ENCODE measurements around the gene RPS28.
"Not testable (repeated sequence)": the region's sequence is repeated elsewhere in the genome, so short reads cannot be mapped to it uniquely, and the experiment has no call there.

RPS28 gene

DNA sequence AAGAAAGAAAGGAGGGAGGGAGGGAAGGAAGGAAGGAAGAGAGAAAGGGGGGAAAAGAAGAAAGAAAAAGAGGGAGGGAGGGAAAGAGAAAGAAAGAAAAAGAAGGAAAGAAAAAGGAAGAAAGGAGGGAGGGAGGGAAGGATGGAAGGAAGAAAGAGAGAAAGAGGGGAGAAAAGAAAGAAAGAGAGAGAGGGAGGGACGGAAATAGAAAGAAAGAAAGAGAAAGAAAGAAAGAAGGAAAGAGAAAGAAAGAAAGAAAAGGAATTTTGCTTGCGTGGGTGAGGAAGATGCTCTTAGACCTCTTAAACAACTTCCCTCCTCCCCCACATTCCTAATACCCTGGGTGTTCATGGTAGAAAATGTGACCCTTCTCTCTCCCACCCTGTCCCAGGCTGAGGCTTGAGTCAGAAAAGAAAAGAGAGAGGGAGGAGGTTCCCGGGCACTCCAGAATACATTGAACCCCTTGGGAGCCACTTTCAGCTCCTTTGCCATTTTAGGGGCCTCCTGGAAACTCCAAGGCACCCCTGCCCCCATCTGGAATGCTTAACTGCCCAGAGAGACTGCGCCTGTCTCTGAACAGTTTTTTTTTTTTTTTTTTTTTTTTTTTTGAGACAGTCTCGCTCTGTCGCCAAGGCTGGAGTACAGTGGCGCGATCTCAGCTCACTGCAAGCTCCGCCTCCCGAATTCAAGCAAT lies 31.0 kb downstream of the RPS28 start:
- peak; percentile 12 for ATAC-seq

DNA sequence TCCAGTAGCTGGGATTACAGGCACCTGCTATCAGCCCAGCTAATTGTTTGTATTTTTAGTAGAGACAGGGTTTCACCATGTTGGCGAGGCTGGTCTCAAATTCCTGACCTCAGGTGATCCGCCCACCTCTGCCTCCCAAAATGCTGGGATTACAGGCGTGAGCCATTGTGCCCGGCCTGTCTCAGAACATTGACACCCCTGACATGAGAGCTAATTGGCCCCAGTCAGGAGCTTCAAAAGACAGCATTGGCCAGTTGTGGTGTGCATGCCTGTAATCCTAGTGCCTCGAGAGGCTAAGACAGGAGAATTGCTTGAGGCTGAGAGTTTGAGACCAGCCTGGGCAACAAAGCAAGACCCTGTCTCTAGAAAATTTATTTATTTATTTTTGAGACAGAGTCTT lies 31.5 kb downstream of the RPS28 start:
- ATAC-seq, result not testable (repeated sequence)

More for the DNA sequence above, 31.0 kb downstream of the RPS28 start:
- no peak for TF ChIP-seq BACH2 (CRISPR knock-in tag; IDR thresholded peaks at IDR 0.05; ENCODE audit: borderline replicate concordance)
- no peak for TF ChIP-seq GLIS3 (CRISPR knock-in tag; IDR thresholded peaks at IDR 0.05)
- TF ChIP-seq PPARA (CRISPR knock-in tag; IDR thresholded peaks at IDR 0.05; ENCODE audit: borderline replicate concordance), result no peak
- TF ChIP-seq TCF4 (CRISPR knock-in tag; IDR thresholded peaks at IDR 0.05; ENCODE audit: borderline replicate concordance), result no peak
- TF ChIP-seq, protein P1, sequence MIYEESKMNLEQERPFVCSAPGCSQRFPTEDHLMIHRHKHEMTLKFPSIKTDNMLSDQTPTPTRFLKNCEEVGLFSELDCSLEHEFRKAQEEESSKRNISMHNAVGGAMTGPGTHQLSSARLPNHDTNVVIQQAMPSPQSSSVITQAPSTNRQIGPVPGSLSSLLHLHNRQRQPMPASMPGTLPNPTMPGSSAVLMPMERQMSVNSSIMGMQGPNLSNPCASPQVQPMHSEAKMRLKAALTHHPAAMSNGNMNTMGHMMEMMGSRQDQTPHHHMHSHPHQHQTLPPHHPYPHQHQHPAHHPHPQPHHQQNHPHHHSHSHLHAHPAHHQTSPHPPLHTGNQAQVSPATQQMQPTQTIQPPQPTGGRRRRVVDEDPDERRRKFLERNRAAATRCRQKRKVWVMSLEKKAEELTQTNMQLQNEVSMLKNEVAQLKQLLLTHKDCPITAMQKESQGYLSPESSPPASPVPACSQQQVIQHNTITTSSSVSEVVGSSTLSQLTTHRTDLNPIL (CRISPR knock-in tag; IDR thresholded peaks at IDR 0.05; ENCODE audit: low read depth), result no peak
- no peak for TF ChIP-seq ZFP3 (CRISPR knock-in tag; IDR thresholded peaks at IDR 0.05)
- no peak for TF ChIP-seq RARB (CRISPR knock-in tag; IDR thresholded peaks at IDR 0.05)
- no peak for TF ChIP-seq ZFP30 (CRISPR knock-in tag; IDR thresholded peaks at IDR 0.05)
- TF ChIP-seq SNAI2 (CRISPR knock-in tag; IDR thresholded peaks at IDR 0.05), result no peak
- TF ChIP-seq, protein P2, sequence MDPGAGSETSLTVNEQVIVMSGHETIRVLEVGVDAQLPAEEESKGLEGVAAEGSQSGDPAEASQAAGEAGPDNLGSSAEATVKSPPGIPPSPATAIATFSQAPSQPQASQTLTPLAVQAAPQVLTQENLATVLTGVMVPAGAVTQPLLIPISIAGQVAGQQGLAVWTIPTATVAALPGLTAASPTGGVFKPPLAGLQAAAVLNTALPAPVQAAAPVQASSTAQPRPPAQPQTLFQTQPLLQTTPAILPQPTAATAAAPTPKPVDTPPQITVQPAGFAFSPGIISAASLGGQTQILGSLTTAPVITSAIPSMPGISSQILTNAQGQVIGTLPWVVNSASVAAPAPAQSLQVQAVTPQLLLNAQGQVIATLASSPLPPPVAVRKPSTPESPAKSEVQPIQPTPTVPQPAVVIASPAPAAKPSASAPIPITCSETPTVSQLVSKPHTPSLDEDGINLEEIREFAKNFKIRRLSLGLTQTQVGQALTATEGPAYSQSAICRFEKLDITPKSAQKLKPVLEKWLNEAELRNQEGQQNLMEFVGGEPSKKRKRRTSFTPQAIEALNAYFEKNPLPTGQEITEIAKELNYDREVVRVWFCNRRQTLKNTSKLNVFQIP (CRISPR knock-in tag; IDR thresholded peaks at IDR 0.05; ENCODE audit: borderline replicate concordance, low read depth), result no peak
- TF ChIP-seq ZC3H10 (CRISPR knock-in tag; IDR thresholded peaks at IDR 0.05), result no peak
- no peak for TF ChIP-seq ZNF8 (CRISPR knock-in tag; IDR thresholded peaks at IDR 0.05)
- no peak for TF ChIP-seq ZNF70 (CRISPR knock-in tag; IDR thresholded peaks at IDR 0.05)
- TF ChIP-seq, protein P3, sequence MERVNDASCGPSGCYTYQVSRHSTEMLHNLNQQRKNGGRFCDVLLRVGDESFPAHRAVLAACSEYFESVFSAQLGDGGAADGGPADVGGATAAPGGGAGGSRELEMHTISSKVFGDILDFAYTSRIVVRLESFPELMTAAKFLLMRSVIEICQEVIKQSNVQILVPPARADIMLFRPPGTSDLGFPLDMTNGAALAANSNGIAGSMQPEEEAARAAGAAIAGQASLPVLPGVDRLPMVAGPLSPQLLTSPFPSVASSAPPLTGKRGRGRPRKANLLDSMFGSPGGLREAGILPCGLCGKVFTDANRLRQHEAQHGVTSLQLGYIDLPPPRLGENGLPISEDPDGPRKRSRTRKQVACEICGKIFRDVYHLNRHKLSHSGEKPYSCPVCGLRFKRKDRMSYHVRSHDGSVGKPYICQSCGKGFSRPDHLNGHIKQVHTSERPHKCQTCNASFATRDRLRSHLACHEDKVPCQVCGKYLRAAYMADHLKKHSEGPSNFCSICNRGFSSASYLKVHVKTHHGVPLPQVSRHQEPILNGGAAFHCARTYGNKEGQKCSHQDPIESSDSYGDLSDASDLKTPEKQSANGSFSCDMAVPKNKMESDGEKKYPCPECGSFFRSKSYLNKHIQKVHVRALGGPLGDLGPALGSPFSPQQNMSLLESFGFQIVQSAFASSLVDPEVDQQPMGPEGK (CRISPR knock-in tag; IDR thresholded peaks at IDR 0.05; ENCODE audit: borderline replicate concordance), result no peak
- TF ChIP-seq, protein P4, sequence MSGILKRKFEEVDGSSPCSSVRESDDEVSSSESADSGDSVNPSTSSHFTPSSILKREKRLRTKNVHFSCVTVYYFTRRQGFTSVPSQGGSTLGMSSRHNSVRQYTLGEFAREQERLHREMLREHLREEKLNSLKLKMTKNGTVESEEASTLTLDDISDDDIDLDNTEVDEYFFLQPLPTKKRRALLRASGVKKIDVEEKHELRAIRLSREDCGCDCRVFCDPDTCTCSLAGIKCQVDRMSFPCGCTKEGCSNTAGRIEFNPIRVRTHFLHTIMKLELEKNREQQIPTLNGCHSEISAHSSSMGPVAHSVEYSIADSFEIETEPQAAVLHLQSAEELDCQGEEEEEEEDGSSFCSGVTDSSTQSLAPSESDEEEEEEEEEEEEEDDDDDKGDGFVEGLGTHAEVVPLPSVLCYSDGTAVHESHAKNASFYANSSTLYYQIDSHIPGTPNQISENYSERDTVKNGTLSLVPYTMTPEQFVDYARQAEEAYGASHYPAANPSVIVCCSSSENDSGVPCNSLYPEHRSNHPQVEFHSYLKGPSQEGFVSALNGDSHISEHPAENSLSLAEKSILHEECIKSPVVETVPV (CRISPR knock-in tag; IDR thresholded peaks at IDR 0.05), result no peak
- no peak for TF ChIP-seq ZNF565 (CRISPR knock-in tag; conservative IDR thresholded peaks at IDR 0.05; ENCODE audit: low read depth)
- TF ChIP-seq, protein P5, sequence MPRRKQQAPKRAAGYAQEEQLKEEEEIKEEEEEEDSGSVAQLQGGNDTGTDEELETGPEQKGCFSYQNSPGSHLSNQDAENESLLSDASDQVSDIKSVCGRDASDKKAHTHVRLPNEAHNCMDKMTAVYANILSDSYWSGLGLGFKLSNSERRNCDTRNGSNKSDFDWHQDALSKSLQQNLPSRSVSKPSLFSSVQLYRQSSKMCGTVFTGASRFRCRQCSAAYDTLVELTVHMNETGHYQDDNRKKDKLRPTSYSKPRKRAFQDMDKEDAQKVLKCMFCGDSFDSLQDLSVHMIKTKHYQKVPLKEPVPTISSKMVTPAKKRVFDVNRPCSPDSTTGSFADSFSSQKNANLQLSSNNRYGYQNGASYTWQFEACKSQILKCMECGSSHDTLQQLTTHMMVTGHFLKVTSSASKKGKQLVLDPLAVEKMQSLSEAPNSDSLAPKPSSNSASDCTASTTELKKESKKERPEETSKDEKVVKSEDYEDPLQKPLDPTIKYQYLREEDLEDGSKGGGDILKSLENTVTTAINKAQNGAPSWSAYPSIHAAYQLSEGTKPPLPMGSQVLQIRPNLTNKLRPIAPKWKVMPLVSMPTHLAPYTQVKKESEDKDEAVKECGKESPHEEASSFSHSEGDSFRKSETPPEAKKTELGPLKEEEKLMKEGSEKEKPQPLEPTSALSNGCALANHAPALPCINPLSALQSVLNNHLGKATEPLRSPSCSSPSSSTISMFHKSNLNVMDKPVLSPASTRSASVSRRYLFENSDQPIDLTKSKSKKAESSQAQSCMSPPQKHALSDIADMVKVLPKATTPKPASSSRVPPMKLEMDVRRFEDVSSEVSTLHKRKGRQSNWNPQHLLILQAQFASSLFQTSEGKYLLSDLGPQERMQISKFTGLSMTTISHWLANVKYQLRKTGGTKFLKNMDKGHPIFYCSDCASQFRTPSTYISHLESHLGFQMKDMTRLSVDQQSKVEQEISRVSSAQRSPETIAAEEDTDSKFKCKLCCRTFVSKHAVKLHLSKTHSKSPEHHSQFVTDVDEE (CRISPR knock-in tag; IDR thresholded peaks at IDR 0.05), result no peak
- no peak for TF ChIP-seq CSDC2 (CRISPR knock-in tag; IDR thresholded peaks at IDR 0.05)

DNA sequence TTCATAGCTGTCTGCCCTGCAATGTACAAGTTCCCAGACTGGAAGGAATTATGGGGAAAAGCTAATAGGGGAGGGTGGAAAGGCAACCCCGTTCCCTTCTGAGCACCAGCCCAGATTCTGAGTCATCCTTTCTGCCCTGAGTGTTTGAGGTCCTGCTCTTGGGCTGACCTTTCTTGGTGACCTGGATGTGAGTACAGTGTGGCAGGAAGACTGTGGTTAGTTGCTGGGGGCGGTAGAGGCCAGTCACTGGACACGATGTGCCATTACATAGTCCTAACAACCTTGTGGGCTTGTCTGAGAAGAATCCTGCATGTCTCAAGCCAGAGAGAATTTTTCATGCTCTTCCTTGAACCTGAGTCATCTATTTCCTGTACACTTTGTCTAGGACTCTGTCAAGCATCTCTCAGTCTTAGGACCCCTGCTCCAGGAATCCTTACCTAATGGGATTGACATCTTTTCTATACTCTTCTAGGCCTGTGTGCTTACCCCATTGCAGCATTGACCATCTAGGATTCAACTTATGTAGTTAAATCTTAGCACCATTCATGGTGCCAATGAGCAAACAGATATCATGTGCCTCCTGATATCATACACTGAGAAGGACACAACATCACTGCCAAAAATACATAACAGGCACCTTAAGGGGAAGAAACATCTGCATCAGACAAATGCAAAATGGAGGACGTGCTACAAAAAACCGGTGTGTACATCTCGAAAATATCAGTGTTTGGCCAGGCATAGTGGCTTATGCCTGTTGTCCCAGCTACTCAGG lies 34.5 kb downstream of the RPS28 start:
- ATAC-seq, result peak; percentile 76
- TF ChIP-seq TOX (CRISPR knock-in tag; IDR thresholded peaks at IDR 0.05; ENCODE audit: borderline replicate concordance), result no peak
- no peak for TF ChIP-seq PPARA (CRISPR knock-in tag; IDR thresholded peaks at IDR 0.05; ENCODE audit: borderline replicate concordance)
- no peak for TF ChIP-seq ZNF565 (CRISPR knock-in tag; conservative IDR thresholded peaks at IDR 0.05; ENCODE audit: low read depth)
- TF ChIP-seq ZNF8 (CRISPR knock-in tag; IDR thresholded peaks at IDR 0.05), result no peak
- TF ChIP-seq ZFP3 (CRISPR knock-in tag; IDR thresholded peaks at IDR 0.05), result no peak
- no peak for TF ChIP-seq RARB (CRISPR knock-in tag; IDR thresholded peaks at IDR 0.05)
- TF ChIP-seq, protein P5 (CRISPR knock-in tag; IDR thresholded peaks at IDR 0.05), result no peak
- no peak for TF ChIP-seq SNAI2 (CRISPR knock-in tag; IDR thresholded peaks at IDR 0.05)
- no peak for TF ChIP-seq ZC3H10 (CRISPR knock-in tag; IDR thresholded peaks at IDR 0.05)
- TF ChIP-seq, protein P1 (CRISPR knock-in tag; IDR thresholded peaks at IDR 0.05; ENCODE audit: low read depth), result no peak
- no peak for TF ChIP-seq ESRRG (CRISPR knock-in tag; IDR thresholded peaks at IDR 0.05)
- TF ChIP-seq TCF4 (CRISPR knock-in tag; IDR thresholded peaks at IDR 0.05; ENCODE audit: borderline replicate concordance), result no peak
- TF ChIP-seq BACH2 (CRISPR knock-in tag; IDR thresholded peaks at IDR 0.05; ENCODE audit: borderline replicate concordance), result no peak
